ENCODE measurements around the gene CHST13. TPM values are rescaled to one million over a fixed set of nuclear protein-coding genes. Genes with fewer than 3 reads are reported as not detected.
"Not testable (repeated sequence)": the region's sequence is repeated elsewhere in the genome, so short reads cannot be mapped to it uniquely, and the experiment has no call there.

Gene CHST13
- total and polyA plus RNA-seq, 2 donors: 0.24 to 0.32 TPM

DNA sequence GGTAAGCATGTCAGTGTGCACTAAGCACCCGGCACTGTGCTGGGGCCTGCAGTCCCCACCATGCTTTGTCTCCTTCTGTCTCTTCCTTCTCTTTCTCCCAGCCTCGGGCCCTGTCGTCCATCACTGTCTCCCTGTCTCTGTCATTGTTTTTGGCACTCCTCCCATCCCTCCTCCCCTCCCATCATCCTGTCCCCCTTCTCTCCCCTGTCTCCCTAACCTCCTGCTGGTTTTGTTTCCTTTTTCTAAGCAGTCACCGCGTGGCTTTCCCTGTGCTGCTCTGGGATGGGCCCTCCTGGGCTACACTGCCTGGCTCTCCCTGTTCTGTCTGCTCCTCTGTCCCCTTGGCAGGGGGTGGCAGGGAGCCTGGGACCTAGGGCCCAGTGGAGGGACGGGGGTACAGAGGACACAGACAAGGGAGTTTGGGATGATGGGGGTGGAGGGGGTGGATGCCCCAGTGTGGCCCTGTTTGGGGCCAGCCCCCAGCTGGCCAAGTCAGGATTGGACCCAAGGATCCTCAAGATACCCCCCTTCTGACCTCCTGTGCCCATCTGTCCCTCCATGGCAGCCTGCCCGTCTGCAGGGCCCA lies 5.7 kb downstream of the CHST13 start:
- WGBS: 70% methylated on average over 7 of the region's 7 CpGs
- no peak for DNase-seq (ENCODE audit: extremely low spot score)
- Histone ChIP-seq H3K27ac (ENCODE audit: low read depth) (no peak overlapping the region), H3K4me3 (ENCODE audit: low read depth, low read length) (no peak overlapping the region), H3K36me3 (ENCODE audit: insufficient read depth) (no peaks in the 10 kb centered on the region), H3K4me1 (ENCODE audit: insufficient read depth) (no peaks in the 10 kb centered on the region)

DNA sequence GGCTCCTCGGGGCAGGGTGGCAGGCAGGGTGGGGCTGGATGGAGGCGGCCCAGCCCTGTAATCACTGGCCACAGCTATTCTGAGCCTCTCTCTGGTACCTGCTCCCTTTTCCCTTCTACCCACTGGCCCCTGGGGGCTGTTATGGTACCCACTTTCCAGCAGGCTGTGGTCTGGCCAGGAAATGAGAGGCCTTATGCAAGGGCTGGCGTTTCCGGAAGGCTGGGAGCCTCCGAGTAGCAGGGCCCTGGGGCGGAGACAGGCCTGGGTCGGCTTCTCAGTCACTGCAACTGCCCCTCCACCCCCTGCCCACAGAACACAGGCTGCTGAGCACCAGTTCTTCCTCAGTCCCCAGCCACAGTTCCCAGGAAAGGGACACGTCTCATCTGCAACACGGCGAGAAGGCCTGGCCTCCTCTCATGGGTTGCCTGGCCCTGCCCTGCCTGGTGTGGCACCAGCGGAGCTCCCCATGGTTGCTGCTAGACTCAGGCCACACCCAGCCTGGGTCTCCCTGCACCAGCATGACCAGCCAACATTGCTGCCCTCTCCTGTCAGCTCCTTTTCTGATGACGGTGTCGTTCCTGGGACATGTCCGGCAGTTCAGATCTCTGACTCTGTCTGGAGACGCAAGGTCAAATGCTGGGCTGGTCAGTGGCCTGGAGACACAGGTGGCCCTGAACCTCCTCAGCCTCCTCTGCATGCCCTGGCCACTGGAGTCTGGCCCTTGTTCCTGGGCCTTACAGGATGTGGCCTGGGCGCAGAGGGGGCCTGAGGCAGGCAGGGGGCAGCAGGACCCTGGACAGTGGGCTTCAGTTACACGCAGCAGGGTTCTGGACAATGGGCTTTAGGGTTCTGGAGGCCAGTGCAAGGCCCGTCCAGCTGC lies 6.5 kb downstream of the CHST13 start:
- Histone ChIP-seq H3K27ac (ENCODE audit: low read depth) (no peak overlapping the region), H3K4me1 (ENCODE audit: insufficient read depth) (no peaks in the 10 kb centered on the region), H3K36me3 (ENCODE audit: insufficient read depth) (no peaks in the 10 kb centered on the region), H3K4me3 (ENCODE audit: low read depth, low read length) (no peak overlapping the region)
- WGBS: 80% methylated on average over 18 of the region's 18 CpGs
- DNase-seq (ENCODE audit: extremely low spot score): no peak

GRCh38 chr3:126531051-126531330 lies 7.0 kb downstream of the CHST13 start:
- no peak overlapping the region for H3K4me3 ChIP-seq (ENCODE audit: low read depth, low read length)

GRCh38 chr3:126533506-126533905 lies 9.6 kb downstream of the CHST13 start:
- Histone ChIP-seq H3K4me3 (ENCODE audit: low read depth, low read length) (no peak overlapping the region), H3K4me1 (ENCODE audit: insufficient read depth) (no peaks in the 10 kb centered on the region), H3K27ac (ENCODE audit: low read depth) (no peak overlapping the region), H3K36me3 (ENCODE audit: insufficient read depth) (no peaks in the 10 kb centered on the region)
- DNase-seq (ENCODE audit: extremely low spot score): no peak

More at GRCh38 chr3:126531051-126531330, 7.0 kb downstream of the CHST13 start:
- Histone ChIP-seq H3K27ac (ENCODE audit: low read depth) (no peak overlapping the region), H3K36me3 (ENCODE audit: insufficient read depth) (no peaks in the 10 kb centered on the region), H3K4me1 (ENCODE audit: insufficient read depth) (no peaks in the 10 kb centered on the region)
- WGBS: 85% methylated on average over 6 of the region's 6 CpGs
- DNase-seq (ENCODE audit: extremely low spot score): no peak

DNA sequence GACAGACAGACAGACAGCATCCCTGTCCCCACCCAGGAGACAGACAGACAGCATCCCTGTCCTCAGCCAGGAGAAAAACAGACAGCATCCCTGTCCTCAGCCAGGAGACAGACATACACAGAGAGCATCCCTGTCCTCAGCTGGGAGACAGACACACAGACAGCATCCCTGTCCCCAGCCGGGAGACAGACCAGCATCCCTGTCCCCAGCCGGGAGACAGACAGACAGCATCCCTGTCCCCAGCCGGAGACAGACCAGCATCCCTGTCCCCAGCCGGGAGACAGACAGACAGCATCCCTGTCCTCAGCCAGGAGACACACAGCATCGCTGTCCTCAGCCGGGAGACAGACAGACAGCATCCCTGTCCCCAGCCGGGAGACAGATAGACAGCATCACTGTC lies 10.8 kb downstream of the CHST13 start:
- H3K4me1 ChIP-seq (ENCODE audit: insufficient read depth); H3K27ac ChIP-seq (ENCODE audit: low read depth); H3K4me3 ChIP-seq (ENCODE audit: low read depth, low read length); DNase-seq (ENCODE audit: extremely low spot score); H3K36me3 ChIP-seq (ENCODE audit: insufficient read depth): not testable (repeated sequence)
- 89% methylated on average over 7 of the region's 7 CpGs for WGBS

DNA sequence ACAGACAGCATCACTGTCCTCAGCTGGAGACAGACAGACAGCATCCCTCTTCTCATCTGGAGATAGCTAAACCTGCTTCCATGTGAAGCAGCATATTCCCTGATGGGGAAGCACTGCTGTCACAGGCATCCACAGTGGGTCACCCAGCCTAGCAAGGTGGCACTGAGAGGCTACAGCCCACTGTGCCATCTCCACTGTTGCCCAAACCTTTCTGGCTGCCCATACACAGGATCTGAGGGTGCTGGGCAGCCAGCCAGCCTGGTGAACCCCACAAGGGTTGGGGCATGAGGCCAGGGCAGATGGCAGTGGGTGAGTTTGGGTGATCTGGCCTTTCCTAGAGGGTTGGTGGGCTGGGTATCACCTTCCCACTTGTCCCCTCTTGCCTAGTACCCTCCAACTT lies 11.7 kb downstream of the CHST13 start:
- no peak overlapping the region for H3K27ac ChIP-seq (ENCODE audit: low read depth)
- DNase-seq (ENCODE audit: extremely low spot score): no peak
- H3K4me3 ChIP-seq (ENCODE audit: low read depth, low read length): no peak overlapping the region
- no peaks in the 10 kb centered on the region for H3K36me3 ChIP-seq (ENCODE audit: insufficient read depth)
- H3K4me1 ChIP-seq (ENCODE audit: insufficient read depth): no peaks in the 10 kb centered on the region

- WGBS: 81% methylated on average over 3 of the region's 3 CpGs
- DNase-seq (ENCODE audit: extremely low spot score): no peak
- H3K27ac ChIP-seq (ENCODE audit: low read depth): no peak overlapping the region
- no peak overlapping the region for H3K4me3 ChIP-seq (ENCODE audit: low read depth, low read length)
- no peaks in the 10 kb centered on the region for H3K4me1 ChIP-seq (ENCODE audit: insufficient read depth)
- H3K36me3 ChIP-seq (ENCODE audit: insufficient read depth): no peaks in the 10 kb centered on the region
Observed at GRCh38 chr3:126536126-126536525, 12.2 kb downstream of the CHST13 start.

- no peak for DNase-seq (ENCODE audit: extremely low spot score)
- no peaks in the 10 kb centered on the region for H3K36me3 ChIP-seq (ENCODE audit: insufficient read depth)
- WGBS: 64% methylated on average over 9 of the region's 9 CpGs
Observed at GRCh38 chr3:126537116-126537729, 13.3 kb downstream of the CHST13 start.

GRCh38 chr3:126537730-126538281 lies 13.9 kb downstream of the CHST13 start:
- WGBS: 66% methylated on average over 10 of the region's 10 CpGs
- H3K4me3 ChIP-seq (ENCODE audit: low read depth, low read length): no peak overlapping the region
- no peaks in the 10 kb centered on the region for H3K36me3 ChIP-seq (ENCODE audit: insufficient read depth)
- no peak for DNase-seq (ENCODE audit: extremely low spot score)
- no peaks in the 10 kb centered on the region for H3K4me1 ChIP-seq (ENCODE audit: insufficient read depth)
- H3K27ac ChIP-seq (ENCODE audit: low read depth): no peak overlapping the region

More at GRCh38 chr3:126537116-126537729, 13.3 kb downstream of the CHST13 start:
- no peaks in the 10 kb centered on the region for H3K4me1 ChIP-seq (ENCODE audit: insufficient read depth)
- no peak overlapping the region for H3K27ac ChIP-seq (ENCODE audit: low read depth)
- H3K4me3 ChIP-seq (ENCODE audit: low read depth, low read length): no peak overlapping the region

DNA sequence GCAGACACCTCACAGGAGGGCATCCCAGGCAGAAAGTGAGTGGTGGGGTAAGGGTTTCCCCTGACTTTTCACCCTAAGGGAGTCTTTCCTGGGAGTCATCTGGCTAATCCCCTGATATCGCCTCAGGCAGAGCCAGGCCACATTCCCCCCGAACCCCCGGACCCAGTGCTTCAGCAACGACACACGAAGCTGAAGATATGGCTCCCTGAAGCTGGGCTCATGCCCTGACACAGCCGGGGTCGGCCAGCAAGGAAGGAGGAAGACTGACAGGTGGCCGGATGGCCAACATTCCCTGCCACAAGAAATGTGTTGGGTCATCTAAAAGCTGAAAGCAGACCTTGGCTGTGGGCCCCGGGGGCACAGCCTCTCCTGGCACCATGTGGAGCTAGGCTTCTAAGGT lies 14.4 kb downstream of the CHST13 start:
- Histone ChIP-seq H3K4me3 (ENCODE audit: low read depth, low read length) (no peak overlapping the region), H3K36me3 (ENCODE audit: insufficient read depth) (no peaks in the 10 kb centered on the region), H3K27ac (ENCODE audit: low read depth) (no peak overlapping the region), H3K4me1 (ENCODE audit: insufficient read depth) (no peaks in the 10 kb centered on the region)
- DNase-seq (ENCODE audit: extremely low spot score): no peak
- WGBS: 66% methylated on average over 9 of the region's 9 CpGs

DNA sequence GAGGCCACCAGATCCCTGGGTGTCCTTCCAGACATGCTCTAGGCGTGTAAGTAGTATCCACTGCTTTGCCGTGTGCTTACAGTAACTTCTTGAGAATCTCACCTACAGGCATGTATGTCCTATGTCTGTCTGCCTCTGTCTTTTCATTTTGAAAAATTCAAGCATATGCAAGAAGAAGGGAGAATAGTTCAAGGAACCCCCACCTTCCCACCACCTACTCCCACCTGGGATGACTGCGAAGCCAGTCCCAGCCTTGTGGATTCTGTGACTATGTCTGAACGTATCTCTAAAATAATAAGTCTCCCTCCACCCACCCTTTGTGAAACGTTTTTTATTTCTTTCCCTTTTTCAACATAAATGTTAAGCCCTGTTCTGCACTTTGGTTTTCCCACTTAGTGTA lies 15.0 kb downstream of the CHST13 start:
- no peaks in the 10 kb centered on the region for H3K4me1 ChIP-seq (ENCODE audit: insufficient read depth)
- H3K27ac ChIP-seq (ENCODE audit: low read depth): no peak overlapping the region
- no peak for DNase-seq (ENCODE audit: extremely low spot score)
- H3K4me3 ChIP-seq (ENCODE audit: low read depth, low read length): no peak overlapping the region
- H3K36me3 ChIP-seq (ENCODE audit: insufficient read depth): no peaks in the 10 kb centered on the region
- WGBS: 45% methylated on average over 5 of the region's 5 CpGs

DNA sequence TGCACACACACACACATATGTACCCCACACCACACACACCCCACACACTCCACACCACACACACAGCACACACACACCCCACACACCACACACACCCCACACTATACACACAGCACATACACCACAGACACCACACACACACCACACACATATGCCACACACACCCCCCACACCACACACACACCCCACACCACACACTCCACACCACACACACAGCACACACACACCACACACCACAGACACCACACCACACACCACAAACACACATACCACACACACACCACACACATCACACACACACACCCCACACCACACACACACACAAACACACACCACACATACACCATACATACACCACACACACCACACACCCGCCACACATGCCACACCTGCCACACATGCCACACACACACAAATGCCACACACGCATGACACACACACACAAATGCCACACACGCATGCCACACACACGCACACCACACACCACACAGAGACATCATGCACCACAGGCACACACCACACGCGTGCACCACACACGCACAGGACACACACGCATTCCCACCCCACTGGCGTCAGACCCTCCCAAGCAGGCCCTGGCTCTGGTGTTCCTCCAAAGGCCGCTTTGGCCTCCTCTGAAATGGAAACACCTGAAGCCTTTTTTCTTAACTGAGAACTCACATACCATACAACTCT lies 15.7 kb downstream of the CHST13 start:
- no peak overlapping the region for H3K27ac ChIP-seq (ENCODE audit: low read depth)
- DNase-seq (ENCODE audit: extremely low spot score): no peak
- no peaks in the 10 kb centered on the region for H3K36me3 ChIP-seq (ENCODE audit: insufficient read depth)
- H3K4me1 ChIP-seq (ENCODE audit: insufficient read depth): no peaks in the 10 kb centered on the region
- WGBS: 95% methylated on average over 10 of the region's 10 CpGs
- H3K4me3 ChIP-seq (ENCODE audit: low read depth, low read length): no peak overlapping the region

DNA sequence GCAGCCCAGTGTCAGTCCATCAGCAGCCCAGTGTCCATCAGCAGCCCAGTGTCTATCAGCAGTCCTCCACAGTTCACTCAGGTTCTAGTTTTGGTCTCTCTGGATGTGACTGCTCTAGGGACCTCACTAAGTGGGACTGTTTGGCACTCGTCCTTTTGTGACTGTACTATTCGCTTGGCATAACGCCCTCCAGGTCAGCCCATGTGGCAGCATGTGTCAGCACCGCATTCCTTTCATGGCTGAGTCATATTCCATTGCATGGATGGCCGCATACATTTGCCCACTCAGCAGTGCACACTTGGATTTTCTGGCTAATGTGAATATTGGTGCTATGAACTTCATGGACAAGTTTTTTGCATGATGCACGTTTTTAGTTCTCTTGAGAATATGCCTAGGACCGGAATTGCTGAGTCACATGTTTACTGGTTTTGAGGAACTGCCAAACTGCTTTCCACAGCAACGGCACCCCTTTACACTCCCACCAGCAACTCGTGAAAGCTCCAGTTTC lies 16.4 kb downstream of the CHST13 start:
- Histone ChIP-seq H3K27ac (ENCODE audit: low read depth) (no peak overlapping the region), H3K4me1 (ENCODE audit: insufficient read depth) (no peaks in the 10 kb centered on the region), H3K4me3 (ENCODE audit: low read depth, low read length) (no peak overlapping the region), H3K36me3 (ENCODE audit: insufficient read depth) (no peaks in the 10 kb centered on the region)
- 24% methylated on average over 9 of the region's 9 CpGs for WGBS
- no peak for DNase-seq (ENCODE audit: extremely low spot score)

Data from urinary bladder (tissue), 4 donors.